Duodenal mucosa (tissue), 2 donors: ENCODE results near the gene ELOF1.
"Not testable (repeated sequence)": the region's sequence is repeated elsewhere in the genome, so short reads cannot be mapped to it uniquely, and the experiment has no call there.

ENCODE experiments used
- H3K27ac ChIP-seq: one replicate; pipeline ENCODE4 v1.7.0; 2013; ENCODE audit warnings: low read depth, low read length
- H3K27me3 ChIP-seq, 2 donors: one replicate each; pipeline ENCODE4 v1.7.0; 2013; ENCODE audit warnings: low read length in 2 of 2, control low read depth in 1 of 2; ENCODE audit not compliant: insufficient read depth in 2 of 2, control insufficient read depth in 1 of 2
- H3K36me3 ChIP-seq, 2 donors: one replicate each; pipeline ENCODE4 v1.7.0; 2013; ENCODE audit warnings: low read length in 2 of 2, control low read depth in 1 of 2; ENCODE audit not compliant: insufficient read depth in 2 of 2, control insufficient read depth in 1 of 2
- H3K4me1 ChIP-seq, 2 donors: one replicate each; pipeline ENCODE4 v1.7.0; 2013; ENCODE audit warnings: low read length in 2 of 2, control low read depth in 1 of 2; ENCODE audit not compliant: insufficient read depth in 2 of 2, control insufficient read depth in 1 of 2
- H3K4me3 ChIP-seq, 2 donors: one replicate each; pipeline ENCODE4 v1.7.0; 2013; ENCODE audit warnings: low read length in 2 of 2, low read depth in 1 of 2
- H3K9ac ChIP-seq, 2 donors: one replicate each; pipeline ENCODE4 v1.7.0; 2013; ENCODE audit warnings: low read length in 2 of 2, low read depth in 1 of 2
- H3K9me3 ChIP-seq, 2 donors: one replicate each; pipeline ENCODE4 v1.7.0; 2013; ENCODE audit warnings: low read length in 2 of 2, control low read depth in 1 of 2; ENCODE audit not compliant: control insufficient read depth in 1 of 2

Gene ELOF1

GRCh38 chr19:11558881-11559828 lies at the start of gene ELOF1:
Gene ELOF1 (minus strand): TSS chr19:11559230. CDS start chr19:11554347, 4,883 bp downstream.
- Histone ChIP-seq H3K9me3 (no peaks in the 10 kb centered on the region), H3K27ac (peak within 1 kb of the TSS; percentile 53), H3K27me3 (no peaks in the 10 kb centered on the region), H3K4me1 (peaks cover 4 to 18% of the 10 kb centered on the region in 2 donors), H3K4me3 (peak within 1 kb of the TSS; percentile 81 to 90), H3K36me3 (peaks cover 9 to 16% of the 10 kb centered on the region in 2 donors), H3K9ac (peak within 1 kb of the TSS; percentile 43 to 83)

GRCh38 chr19:11606484-11606883 lies 47.5 kb upstream of the ELOF1 start:
- Histone ChIP-seq H3K27me3 (no peaks in the 10 kb centered on the region), H3K27ac (no peak overlapping the region), H3K36me3 (peaks cover 4 to 20% of the 10 kb centered on the region in 2 donors), H3K9me3 (peaks cover 5 to 6% of the 10 kb centered on the region in 2 donors), H3K4me3 (no peak overlapping the region), H3K9ac (no peak overlapping the region), H3K4me1 (peaks cover 0 to 3% of the 10 kb centered on the region in 2 donors)

GRCh38 chr19:11599704-11600103 lies 40.7 kb upstream of the ELOF1 start:
- not testable (repeated sequence) for H3K27me3 ChIP-seq, H3K4me3 ChIP-seq, H3K9ac ChIP-seq, H3K27ac ChIP-seq, H3K9me3 ChIP-seq
- Histone ChIP-seq H3K36me3 (peaks cover 4 to 10% of the 10 kb centered on the region in 2 donors), H3K4me1 (peaks cover 3 to 12% of the 10 kb centered on the region in 2 donors)

- no peaks in the 10 kb centered on the region for H3K27me3 ChIP-seq
- H3K9ac ChIP-seq: no peak overlapping the region
- peaks cover 0 to under 1% of the 10 kb centered on the region in 2 donors for H3K36me3 ChIP-seq
- peak overlapping the region; percentile 92 to 97 for H3K4me3 ChIP-seq
- H3K4me1 ChIP-seq: peaks cover 3 to 12% of the 10 kb centered on the region in 2 donors
- H3K27ac ChIP-seq: no peak overlapping the region
- H3K9me3 ChIP-seq: no peaks in the 10 kb centered on the region
Measured at GRCh38 chr19:11598746-11599145, 39.7 kb upstream of the ELOF1 start.

- Histone ChIP-seq H3K27ac (peak overlapping the region; percentile 93), H3K4me3 (peak overlapping the region; percentile 92 to 97), H3K4me1 (peaks cover 3 to 12% of the 10 kb centered on the region in 2 donors), H3K27me3 (no peaks in the 10 kb centered on the region), H3K9ac (peak overlapping the region; percentile 92 to 98), H3K9me3 (no peaks in the 10 kb centered on the region), H3K36me3 (no peaks in the 10 kb centered on the region)
Measured at GRCh38 chr19:11598103-11598483, 39.1 kb upstream of the ELOF1 start.

- Histone ChIP-seq H3K4me1 (peaks cover 3 to 12% of the 10 kb centered on the region in 2 donors), H3K4me3 (peak within 1 kb of the TSS; percentile 92 to 97), H3K27me3 (no peaks in the 10 kb centered on the region), H3K36me3 (no peaks in the 10 kb centered on the region), H3K9ac (peak within 1 kb of the TSS; percentile 92 to 98), H3K9me3 (no peaks in the 10 kb centered on the region), H3K27ac (peak within 1 kb of the TSS; percentile 93)
Measured at GRCh38 chr19:11597202-11598102, 38.4 kb upstream of the ELOF1 start, which contains the start of gene ZNF627. Gene ZNF627 (plus strand): TSS chr19:11597483. CDS start chr19:11597628, 145 bp downstream.

- Histone ChIP-seq H3K36me3 (no peaks in the 10 kb centered on the region), H3K4me3 (no peak overlapping the region), H3K27ac (no peak overlapping the region), H3K9ac (no peak overlapping the region), H3K4me1 (peaks cover 0 to 12% of the 10 kb centered on the region in 2 donors), H3K9me3 (no peaks in the 10 kb centered on the region), H3K27me3 (no peaks in the 10 kb centered on the region)
Measured at GRCh38 chr19:11596156-11596555, 37.1 kb upstream of the ELOF1 start.

GRCh38 chr19:11594084-11594483 lies 35.1 kb upstream of the ELOF1 start:
- no peak overlapping the region for H3K4me3 ChIP-seq
- no peaks in the 10 kb centered on the region for H3K27me3 ChIP-seq
- H3K9me3 ChIP-seq: no peaks in the 10 kb centered on the region
- H3K27ac ChIP-seq: no peak overlapping the region
- no peak overlapping the region for H3K9ac ChIP-seq
- peaks cover 0 to 12% of the 10 kb centered on the region in 2 donors for H3K4me1 ChIP-seq
- no peaks in the 10 kb centered on the region for H3K36me3 ChIP-seq

GRCh38 chr19:11587975-11588631 lies 29.1 kb upstream of the ELOF1 start:
- Histone ChIP-seq H3K27ac (no peak overlapping the region), H3K9ac (peak overlapping the region in 1 of 2 donors; percentile 58)

More at GRCh38 chr19:11587975-11588631, 29.1 kb upstream of the ELOF1 start:
- H3K4me1 ChIP-seq: peaks cover 4 to 7% of the 10 kb centered on the region in 2 donors
- H3K4me3 ChIP-seq: peak overlapping the region in 1 of 2 donors; percentile 26
- no peaks in the 10 kb centered on the region for H3K9me3 ChIP-seq
- no peaks in the 10 kb centered on the region for H3K27me3 ChIP-seq
- H3K36me3 ChIP-seq: no peaks in the 10 kb centered on the region
